ENCODE measurements around the gene TMUB1.

DNA sequence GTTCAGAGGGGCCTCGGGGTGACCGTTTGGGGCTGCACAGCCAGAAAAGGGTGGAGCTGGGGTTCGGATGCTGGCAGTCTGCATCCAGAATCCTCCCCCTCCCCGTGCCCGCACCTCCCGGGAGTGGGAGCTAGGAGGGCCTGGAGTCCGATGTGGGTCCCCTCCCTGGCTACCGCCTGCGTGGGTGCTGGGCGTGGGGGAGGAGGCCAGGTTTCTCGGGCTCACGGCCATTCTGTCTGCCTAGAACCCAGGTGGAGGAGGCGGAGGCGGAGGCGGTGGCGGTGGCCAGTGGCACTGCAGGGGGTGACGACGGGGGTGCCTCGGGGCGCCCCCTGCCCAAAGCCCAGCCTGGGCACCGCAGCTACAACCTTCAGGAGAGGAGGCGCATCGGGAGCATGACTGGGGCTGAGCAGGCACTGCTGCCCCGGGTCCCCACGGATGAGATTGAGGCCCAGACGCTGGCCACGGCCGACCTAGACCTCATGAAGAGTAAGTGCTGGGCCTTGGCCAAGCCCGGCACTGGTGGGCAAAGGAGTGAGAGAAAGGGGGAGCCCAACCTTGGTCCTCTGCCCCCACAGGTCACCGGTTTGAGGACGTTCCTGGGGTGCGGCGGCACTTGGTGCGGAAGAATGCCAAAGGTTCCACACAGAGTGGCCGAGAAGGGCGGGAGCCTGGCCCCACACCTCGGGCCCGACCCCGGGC, 16.9 kb downstream of the TMUB1 start:
- TF ChIP-seq, protein P1, sequence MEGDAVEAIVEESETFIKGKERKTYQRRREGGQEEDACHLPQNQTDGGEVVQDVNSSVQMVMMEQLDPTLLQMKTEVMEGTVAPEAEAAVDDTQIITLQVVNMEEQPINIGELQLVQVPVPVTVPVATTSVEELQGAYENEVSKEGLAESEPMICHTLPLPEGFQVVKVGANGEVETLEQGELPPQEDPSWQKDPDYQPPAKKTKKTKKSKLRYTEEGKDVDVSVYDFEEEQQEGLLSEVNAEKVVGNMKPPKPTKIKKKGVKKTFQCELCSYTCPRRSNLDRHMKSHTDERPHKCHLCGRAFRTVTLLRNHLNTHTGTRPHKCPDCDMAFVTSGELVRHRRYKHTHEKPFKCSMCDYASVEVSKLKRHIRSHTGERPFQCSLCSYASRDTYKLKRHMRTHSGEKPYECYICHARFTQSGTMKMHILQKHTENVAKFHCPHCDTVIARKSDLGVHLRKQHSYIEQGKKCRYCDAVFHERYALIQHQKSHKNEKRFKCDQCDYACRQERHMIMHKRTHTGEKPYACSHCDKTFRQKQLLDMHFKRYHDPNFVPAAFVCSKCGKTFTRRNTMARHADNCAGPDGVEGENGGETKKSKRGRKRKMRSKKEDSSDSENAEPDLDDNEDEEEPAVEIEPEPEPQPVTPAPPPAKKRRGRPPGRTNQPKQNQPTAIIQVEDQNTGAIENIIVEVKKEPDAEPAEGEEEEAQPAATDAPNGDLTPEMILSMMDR (IDR thresholded peaks at IDR 0.05) = no peak
- TF ChIP-seq POLR2A (IDR thresholded peaks at IDR 0.05) = no peak
